A549 (cell line): ENCODE data around the gene VSTM1. TPM values are rescaled to one million over a fixed set of nuclear protein-coding genes. Genes with fewer than 3 reads are reported as not detected.

ENCODE experiments used
- ATAC-seq, 2 experiments: fragments of 200-7000 bp in 1 of 2; fragments of >200 bp in 1 of 2; cut with Nextera tagmentation in 1 of 2; cut with Tn5 transposase in 1 of 2; 3 replicates each; pipeline versions ENCODE4 v1.8.0 to v1.9.1; 2018 to 2020; ENCODE audit warnings: mild to moderate bottlenecking in 1 of 2, moderate library complexity in 1 of 2
- CTCF ChIA-PET: fragments of 300-600 bp; sonication (Branson Sonifier 250); formaldehyde crosslinking; extraction: SDS; loops from one replicate; lab custom pipeline; 2021; ENCODE audit warnings: antibody characterized with exemption, inconsistent platforms; lab: Yijun Ruan, JAX
- POLR2A ChIA-PET: fragments of 350-600 bp; formaldehyde crosslinking; extraction: SDS; loops from one replicate; lab custom pipeline; 2021; ENCODE audit warnings: antibody characterized with exemption, inconsistent platforms; lab: Yijun Ruan, JAX
- DNase-seq, 2 experiments: peaks; one replicate each; pipeline versions ENCODE4 v3.0.0 to v3.0.0-alpha.2; 2011 to 2016; ENCODE audit warnings: low read depth in 1 of 2, low spot score in 1 of 2
- FAIRE-seq: peaks from 2 replicates; lab custom pipeline; 2011; peaks lifted over from hg19 to GRCh38; lab: Jason Lieb, UNC
- H3K27ac ChIP-seq, 2 experiments: fragments of >200 bp; sonication (Bioruptor Twin); formaldehyde crosslinking; 3 replicates each; pipeline ENCODE4 v1.5.1; 2016 to 2017
- H3K4me1 ChIP-seq: fragments of >200 bp; sonication (Bioruptor Twin); formaldehyde crosslinking; 3 replicates; pipeline ENCODE4 v1.6.1; 2016
- H3K4me2 ChIP-seq: fragments of >200 bp; sonication (Bioruptor Twin); formaldehyde crosslinking; 3 replicates; pipeline ENCODE4 v1.6.1; 2016
- H3K4me3 ChIP-seq: fragments of >200 bp; sonication (Bioruptor Twin); formaldehyde crosslinking; 3 replicates; pipeline ENCODE4 v1.5.1; 2016
- H3K9me3 ChIP-seq: fragments of >200 bp; sonication (Bioruptor Twin); formaldehyde crosslinking; 3 replicates; pipeline ENCODE4 v1.6.1; 2016
- EP300 ChIP-seq, 2 experiments: fragments of >200 bp; sonication (Bioruptor Twin); formaldehyde crosslinking; IDR thresholded peaks; 2 replicates in 1 of 2; 3 replicates in 1 of 2; pipeline ENCODE4 v1.6.1; 2016 to 2017
- GATA3 ChIP-seq: IDR thresholded peaks from 2 replicates; pipeline ENCODE4 v1.6.1; 2012; ENCODE audit warnings: borderline replicate concordance
- HDAC2 ChIP-seq: fragments of 200-600 bp; sonication (generic); IDR thresholded peaks from 2 replicates; pipeline ENCODE4 v1.6.1; 2016
- JUN ChIP-seq, 2 experiments: fragments of >200 bp; sonication (Bioruptor Twin); formaldehyde crosslinking; IDR thresholded peaks; 2 replicates in 1 of 2; 3 replicates in 1 of 2; pipeline ENCODE4 v1.6.1; 2016 to 2017
- JUNB ChIP-seq: fragments of >200 bp; sonication (Bioruptor Twin); formaldehyde crosslinking; IDR thresholded peaks from 2 replicates; pipeline ENCODE4 v1.6.1; 2016
- KDM1A ChIP-seq: fragments of 200-600 bp; sonication (generic); IDR thresholded peaks from 2 replicates; pipeline ENCODE4 v1.6.1; 2016; ENCODE audit warnings: low read depth, mild to moderate bottlenecking
- KDM5A ChIP-seq: fragments of 200-600 bp; sonication (generic); IDR thresholded peaks from 2 replicates; pipeline ENCODE4 v1.6.1; 2016; ENCODE audit warnings: antibody characterized with exemption, mild to moderate bottlenecking
- MAFK ChIP-seq: fragments of 450-650 bp; IDR thresholded peaks from 2 replicates; pipeline ENCODE4 v1.6.1; 2014; ENCODE audit not compliant: partially characterized antibody
- NR3C1 ChIP-seq: fragments of >200 bp; sonication (Bioruptor Twin); formaldehyde crosslinking; IDR thresholded peaks from 3 replicates; pipeline ENCODE4 v1.6.1; 2017
- POLR2A ChIP-seq: IDR thresholded peaks from 2 replicates; pipeline ENCODE4 v1.6.1; 2012; ENCODE audit warnings: mild to moderate bottlenecking, low read length
- RAD21 ChIP-seq, 2 experiments: fragments of >200 bp in 1 of 2; sonication (Bioruptor Twin) in 1 of 2; formaldehyde crosslinking in 1 of 2; IDR thresholded peaks in 1 of 2; conservative IDR thresholded peaks in 1 of 2; 2 replicates in 1 of 2; 3 replicates in 1 of 2; pipeline ENCODE4 v1.6.1; 2012 to 2018; ENCODE audit warnings: inconsistent platforms in 1 of 2
- RARB ChIP-seq: fragments of 250-450 bp; sonication (Bioruptor Pico); IDR thresholded peaks from 2 replicates; pipeline ENCODE4 v1.8.0; 2021; ENCODE audit warnings: mild to moderate bottlenecking, moderate library complexity
- RFX5 ChIP-seq: fragments of 450-650 bp; IDR thresholded peaks from 2 replicates; pipeline ENCODE4 v1.7.1; 2014; ENCODE audit warnings: antibody characterized with exemption, mild to moderate bottlenecking, moderate library complexity
- SMC3 ChIP-seq: fragments of >200 bp; sonication (Bioruptor Twin); formaldehyde crosslinking; IDR thresholded peaks from 3 replicates; pipeline ENCODE4 v1.6.1; 2018; ENCODE audit warnings: inconsistent platforms
- SREBF2 ChIP-seq: fragments of 450-650 bp; IDR thresholded peaks from 2 replicates; pipeline ENCODE4 v1.6.1; 2014; ENCODE audit warnings: mild to moderate bottlenecking, moderate library complexity
- TFCP2L1 ChIP-seq: fragments of 250-450 bp; sonication (Bioruptor Pico); IDR thresholded peaks from 2 replicates; pipeline ENCODE4 v1.5.0; 2021; ENCODE audit warnings: mild to moderate bottlenecking
- WGBS: methylation state at CpG from one replicate; pipeline ENCODE4 v1.1.6; 2017; ENCODE audit errors: missing lambda C conversion rate; 5-methylcytosine and 5-hydroxymethylcytosine counted together
- polyA plus RNA-seq, 4 experiments: library from polyadenylated mRNA; depleted of rRNA in 3 of 4; stranded (reverse); fragments of >200 nt; fragmentation: RNase III in 1 of 4; extraction: RNeasy Plus Mini Kit Qiagen cat#74134 plus additional on column Dnase treatment in 1 of 4; gene quantifications; 2 replicates in 3 of 4; 3 replicates in 1 of 4; pipeline ENCODE4 v1.2.3, GENCODE V29; 2011 to 2017
- TF ChIP-seq, protein P1 (sequence below): fragments of 150-350 bp; IDR thresholded peaks from 2 replicates; pipeline ENCODE4 v1.6.1; 2014; ENCODE audit warnings: low read depth, mild to moderate bottlenecking, low read length
- TF ChIP-seq, protein P2 (sequence below): fragments of 200-600 bp; sonication (generic); IDR thresholded peaks from 2 replicates; pipeline ENCODE4 v1.6.1; 2016; ENCODE audit warnings: antibody characterized with exemption, mild to moderate bottlenecking, moderate library complexity
- TF ChIP-seq, protein P3 (sequence below): IDR thresholded peaks from 2 replicates; pipeline ENCODE4 v1.6.1; 2012; ENCODE audit warnings: low read depth, borderline replicate concordance
- TF ChIP-seq, protein P4 (sequence below): fragments of >200 bp; sonication (Bioruptor Twin); formaldehyde crosslinking; IDR thresholded peaks from 2 replicates; pipeline ENCODE4 v1.6.1; 2016

VSTM1 gene
- polyA plus RNA-seq, 2 of the 4 experiments (the other 2 are of a cell fraction), result 0.25 to 0.50 TPM

DNA sequence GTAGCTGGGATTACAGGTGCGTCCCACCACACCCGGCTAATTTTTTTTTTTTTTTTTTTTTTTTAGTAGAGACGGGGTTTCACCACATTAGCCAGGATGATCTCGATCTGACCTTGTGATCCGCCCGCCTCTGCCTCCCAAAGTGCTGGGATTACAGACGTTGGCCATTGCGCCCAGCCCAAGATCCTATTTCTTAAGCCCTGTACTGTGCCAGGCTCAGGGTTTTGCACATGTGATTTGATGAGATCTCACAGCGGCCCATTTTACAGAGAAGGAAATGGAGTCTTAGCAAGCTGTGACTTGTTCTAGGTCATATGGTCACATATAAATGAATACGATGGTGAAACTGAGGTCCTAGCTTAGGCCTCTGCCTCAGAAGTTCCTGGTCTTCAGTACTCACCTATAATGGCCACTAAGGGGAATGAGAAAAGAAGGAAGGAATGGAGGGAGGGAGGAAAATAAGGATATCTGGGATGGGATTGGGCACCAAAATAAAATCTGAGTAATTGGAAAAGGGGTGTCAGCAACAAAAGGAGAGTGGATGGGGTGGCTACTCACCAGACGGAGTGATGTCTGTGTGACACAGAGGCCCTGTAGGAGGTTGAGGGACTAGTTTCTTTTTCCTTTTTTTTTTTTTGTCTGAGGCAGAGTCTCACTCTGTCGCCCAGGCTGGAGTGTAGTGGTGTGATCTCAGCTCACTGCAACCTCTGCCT is 35.6 kb upstream of the VSTM1 start:
- no peak for DNase-seq
- POLR2A ChIA-PET, result interaction anchor here (1.4 kb wide), 1 partner anchor 16 kb away, joined by 10 read pairs; the partner anchor contains the start of genes PRPF31 and TFPT
- peak; percentile 7 for FAIRE-seq
- H3K27ac ChIP-seq, result no peak overlapping the region
- TF ChIP-seq JUNB, result no peak
- TF ChIP-seq KDM1A, result no peak
- TF ChIP-seq JUN (IDR thresholded peaks at IDR 0.05), result no peak
- no peak for TF ChIP-seq NR3C1
- TF ChIP-seq SREBF2, result no peak
- TF ChIP-seq EP300 (IDR thresholded peaks at IDR 0.05), result no peak
- TF ChIP-seq HDAC2, result no peak
- TF ChIP-seq MAFK, result no peak
- TF ChIP-seq KDM5A, result no peak
- no peak for TF ChIP-seq RFX5
- TF ChIP-seq TFCP2L1, result no peak
- TF ChIP-seq, protein P1, sequence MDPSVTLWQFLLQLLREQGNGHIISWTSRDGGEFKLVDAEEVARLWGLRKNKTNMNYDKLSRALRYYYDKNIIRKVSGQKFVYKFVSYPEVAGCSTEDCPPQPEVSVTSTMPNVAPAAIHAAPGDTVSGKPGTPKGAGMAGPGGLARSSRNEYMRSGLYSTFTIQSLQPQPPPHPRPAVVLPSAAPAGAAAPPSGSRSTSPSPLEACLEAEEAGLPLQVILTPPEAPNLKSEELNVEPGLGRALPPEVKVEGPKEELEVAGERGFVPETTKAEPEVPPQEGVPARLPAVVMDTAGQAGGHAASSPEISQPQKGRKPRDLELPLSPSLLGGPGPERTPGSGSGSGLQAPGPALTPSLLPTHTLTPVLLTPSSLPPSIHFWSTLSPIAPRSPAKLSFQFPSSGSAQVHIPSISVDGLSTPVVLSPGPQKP, result no peak
- no peak for TF ChIP-seq GATA3
- TF ChIP-seq, protein P2, sequence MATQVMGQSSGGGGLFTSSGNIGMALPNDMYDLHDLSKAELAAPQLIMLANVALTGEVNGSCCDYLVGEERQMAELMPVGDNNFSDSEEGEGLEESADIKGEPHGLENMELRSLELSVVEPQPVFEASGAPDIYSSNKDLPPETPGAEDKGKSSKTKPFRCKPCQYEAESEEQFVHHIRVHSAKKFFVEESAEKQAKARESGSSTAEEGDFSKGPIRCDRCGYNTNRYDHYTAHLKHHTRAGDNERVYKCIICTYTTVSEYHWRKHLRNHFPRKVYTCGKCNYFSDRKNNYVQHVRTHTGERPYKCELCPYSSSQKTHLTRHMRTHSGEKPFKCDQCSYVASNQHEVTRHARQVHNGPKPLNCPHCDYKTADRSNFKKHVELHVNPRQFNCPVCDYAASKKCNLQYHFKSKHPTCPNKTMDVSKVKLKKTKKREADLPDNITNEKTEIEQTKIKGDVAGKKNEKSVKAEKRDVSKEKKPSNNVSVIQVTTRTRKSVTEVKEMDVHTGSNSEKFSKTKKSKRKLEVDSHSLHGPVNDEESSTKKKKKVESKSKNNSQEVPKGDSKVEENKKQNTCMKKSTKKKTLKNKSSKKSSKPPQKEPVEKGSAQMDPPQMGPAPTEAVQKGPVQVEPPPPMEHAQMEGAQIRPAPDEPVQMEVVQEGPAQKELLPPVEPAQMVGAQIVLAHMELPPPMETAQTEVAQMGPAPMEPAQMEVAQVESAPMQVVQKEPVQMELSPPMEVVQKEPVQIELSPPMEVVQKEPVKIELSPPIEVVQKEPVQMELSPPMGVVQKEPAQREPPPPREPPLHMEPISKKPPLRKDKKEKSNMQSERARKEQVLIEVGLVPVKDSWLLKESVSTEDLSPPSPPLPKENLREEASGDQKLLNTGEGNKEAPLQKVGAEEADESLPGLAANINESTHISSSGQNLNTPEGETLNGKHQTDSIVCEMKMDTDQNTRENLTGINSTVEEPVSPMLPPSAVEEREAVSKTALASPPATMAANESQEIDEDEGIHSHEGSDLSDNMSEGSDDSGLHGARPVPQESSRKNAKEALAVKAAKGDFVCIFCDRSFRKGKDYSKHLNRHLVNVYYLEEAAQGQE, result no peak
- CTCF ChIA-PET, result interaction anchor here (1.0 to 4.0 kb wide), 5 partner anchors 68 to 290 kb away, joined by 4 to 35 read pairs (median 8); no protein-coding TSS in a partner anchor
- ATAC-seq, result no peak
- H3K4me2 ChIP-seq, result no peak overlapping the region
- H3K9me3 ChIP-seq, result peaks cover 5% of the 10 kb centered on the region; the same call in 1 of the 3 replicates
- 81% methylated on average over 12 of the region's 12 CpGs for WGBS
- H3K4me1 ChIP-seq, result peaks cover 14% of the 10 kb centered on the region; the same call in 1 of the 3 replicates
- no peak overlapping the region for H3K4me3 ChIP-seq

DNA sequence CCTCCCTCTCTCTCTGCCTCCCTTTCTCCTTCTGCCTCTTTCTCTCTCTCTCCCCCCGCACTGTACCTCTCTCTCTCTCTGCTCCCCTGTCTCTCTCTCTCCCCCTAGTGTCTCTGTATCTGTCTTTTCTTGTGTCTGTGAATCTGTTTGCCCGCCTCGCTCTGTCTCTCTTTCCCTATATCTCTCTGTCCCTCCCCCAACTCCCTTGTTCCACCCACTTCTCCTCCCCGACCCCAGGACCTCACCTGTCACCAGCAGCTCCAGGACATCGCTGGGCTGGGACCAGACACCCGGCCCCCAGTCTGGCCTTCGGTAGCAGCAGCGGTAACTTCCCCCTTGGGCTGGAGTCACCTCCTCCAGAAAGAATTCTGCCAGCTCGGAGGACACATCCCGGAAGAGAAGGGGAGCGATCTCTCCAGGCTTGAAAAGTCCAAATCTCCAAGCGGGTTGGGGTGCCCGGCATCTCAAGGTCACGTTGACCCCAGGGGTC is 33.0 kb upstream of the VSTM1 start:
- POLR2A ChIA-PET, result interaction anchor here (0.7 kb wide), 2 partner anchors 18 to 32 kb away, joined by 3 to 4 read pairs; partner anchors contain the start of genes PRPF31 and TFPT
- WGBS, result 18% methylated on average over 14 of the region's 14 CpGs
- Histone ChIP-seq H3K4me3 (peak overlapping the region; percentile 33), H3K4me1 (peaks cover 11% of the 10 kb centered on the region; the same call in 1 of the 3 replicates), H3K9me3 (peaks cover 12% of the 10 kb centered on the region; the same call in 2 of the 3 replicates), H3K4me2 (peak overlapping the region; percentile 83), H3K27ac (peak overlapping the region; percentile 40 to 78; a peak in 5 of 6 replicates)
- DNase-seq, result peak; percentile 68 to 79
- ATAC-seq, result peak; percentile 88 to 89
- no peak for FAIRE-seq
- TF ChIP-seq RAD21 (conservative IDR thresholded peaks at IDR 0.05 in 1 of 2, IDR thresholded peaks at IDR 0.05 in 1 of 2) (peak in 1 of 2 experiments; percentile 65; a peak in 4 of 5 replicates), SMC3 (peak; percentile 56), RARB (CRISPR knock-in tag) (no peak), POLR2A (peak; percentile 17; the same call in 1 of the 2 replicates)
- TF ChIP-seq, protein P3, sequence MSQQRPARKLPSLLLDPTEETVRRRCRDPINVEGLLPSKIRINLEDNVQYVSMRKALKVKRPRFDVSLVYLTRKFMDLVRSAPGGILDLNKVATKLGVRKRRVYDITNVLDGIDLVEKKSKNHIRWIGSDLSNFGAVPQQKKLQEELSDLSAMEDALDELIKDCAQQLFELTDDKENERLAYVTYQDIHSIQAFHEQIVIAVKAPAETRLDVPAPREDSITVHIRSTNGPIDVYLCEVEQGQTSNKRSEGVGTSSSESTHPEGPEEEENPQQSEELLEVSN, result no peak
- TF ChIP-seq, protein P4, sequence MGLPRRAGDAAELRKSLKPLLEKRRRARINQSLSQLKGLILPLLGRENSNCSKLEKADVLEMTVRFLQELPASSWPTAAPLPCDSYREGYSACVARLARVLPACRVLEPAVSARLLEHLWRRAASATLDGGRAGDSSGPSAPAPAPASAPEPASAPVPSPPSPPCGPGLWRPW, result no peak
- CTCF ChIA-PET, result interaction anchor here (0.6 to 4.3 kb wide), 26 partner anchors 11 to 304 kb away, joined by 3 to 35 read pairs (median 4); partner anchors contain the start of genes PRPF31 and TFPT
